HCT116 (cell line): ENCODE measurements around the gene SEPTIN11. TPM values are rescaled to one million over a fixed set of nuclear protein-coding genes. Genes with fewer than 3 reads are reported as not detected.

Experiments used
- ATAC-seq: fragments of 200-7000 bp; cut with Tn5 transposase; 2 replicates; pipeline ENCODE4 v1.9.1; 2020; ENCODE audit warnings: mild to moderate bottlenecking, moderate library complexity
- BruUV-seq: library from RNA; stranded (reverse); fragments of 400-500 nt; replicated peaks from 2 replicates; lab custom pipeline; 2021; lab: Mats Ljungman, UMichigan
- CTCF ChIA-PET: fragments of 300-600 bp; sonication (Branson Sonifier 250); formaldehyde crosslinking; loops from one replicate; lab custom pipeline; 2021; ENCODE audit warnings: antibody characterized with exemption; lab: Charles Lee
- POLR2A ChIA-PET: fragments of 300-600, 350-600 bp; sonication (Branson Sonifier 250); formaldehyde crosslinking; loops from one replicate; lab custom pipeline; 2021; ENCODE audit warnings: antibody characterized with exemption; lab: Charles Lee
- RAD21 ChIA-PET, 2 experiments: fragments of 300-600 bp; sonication (Branson Sonifier 250); formaldehyde crosslinking; loops; one replicate each; lab custom pipeline; 2023; ENCODE audit warnings: low total read pairs in 2 of 2; ENCODE audit not compliant: uncharacterized antibody in 2 of 2, unreplicated experiment in 2 of 2, low non-redundant PET in 1 of 2; lab: Charles Lee
- DNase-seq: peaks from one replicate; pipeline ENCODE4 v3.0.0-alpha.2; 2010; ENCODE audit warnings: low read depth, low spot score
- H2AFZ ChIP-seq: fragments of 200-600 bp; shearing (Covaris generic), sonication (generic); 2 replicates; pipeline ENCODE4 v1.6.1; 2017; ENCODE audit warnings: low read depth, mixed run types, mixed read lengths, antibody characterized with exemption, low read length; ENCODE audit not compliant: poor library complexity, severe bottlenecking
- H3K27ac ChIP-seq: 2 replicates; pipeline ENCODE4 v1.5.1; 2012; ENCODE audit warnings: low read depth, low read length
- H3K27me3 ChIP-seq: fragments of 200-600 bp; sonication (generic); 2 replicates; pipeline ENCODE4 v1.6.1; 2016; ENCODE audit warnings: mixed run types, low read length, mixed read lengths; ENCODE audit not compliant: insufficient read depth
- H3K36me3 ChIP-seq, 2 experiments: fragments of 200-500 bp in 1 of 2; fragments of 200-600 bp in 1 of 2; sonication (Bioruptor generic) in 1 of 2; sonication (generic) in 1 of 2; 2 replicates each; pipeline versions ENCODE4 v1.5.1 to v1.6.1; 2014 to 2016; ENCODE audit warnings: low read length in 2 of 2, inconsistent platforms in 1 of 2, mixed read lengths in 1 of 2, mixed run types in 1 of 2; ENCODE audit not compliant: insufficient read depth in 2 of 2, control insufficient read depth in 1 of 2
- H3K4me1 ChIP-seq, 2 experiments: fragments of 200-600 bp in 1 of 2; sonication (generic) in 1 of 2; 2 replicates each; pipeline versions ENCODE4 v1.5.1 to v1.6.1; 2012 to 2017; ENCODE audit warnings: low read length in 2 of 2, inconsistent platforms in 1 of 2, mild to moderate bottlenecking in 1 of 2, mixed read lengths in 1 of 2, mixed run types in 1 of 2, moderate library complexity in 1 of 2; ENCODE audit not compliant: insufficient read depth in 2 of 2, control insufficient read depth in 1 of 2
- H3K4me2 ChIP-seq: fragments of 200-600 bp; sonication (generic); 2 replicates; pipeline ENCODE4 v1.6.1; 2017; ENCODE audit warnings: mixed run types, low read length, mixed read lengths
- H3K4me3 ChIP-seq, 2 experiments: fragments of 200-600 bp in 1 of 2; sonication (generic) in 1 of 2; replicated peaks in 1 of 2; 2 replicates each; pipeline ENCODE4 v1.5.1; 2011 to 2016; ENCODE audit warnings: low read length in 2 of 2, control low read depth in 1 of 2, low read depth in 1 of 2, mild to moderate bottlenecking in 1 of 2, mixed read lengths in 1 of 2, mixed run types in 1 of 2
- H3K79me2 ChIP-seq: fragments of 200-600 bp; sonication (generic); 2 replicates; pipeline ENCODE4 v1.6.1; 2017; ENCODE audit warnings: mild to moderate bottlenecking, mixed run types, low read length, moderate library complexity, mixed read lengths; ENCODE audit not compliant: insufficient read depth
- H3K9ac ChIP-seq: fragments of 200-600 bp; sonication (generic); 2 replicates; pipeline ENCODE4 v1.6.1; 2016; ENCODE audit warnings: low read length, mixed read lengths
- H3K9me2 ChIP-seq: fragments of 200-600 bp; sonication (generic), shearing (Covaris generic); 2 replicates; pipeline ENCODE4 v1.6.1; 2017; ENCODE audit warnings: mixed run types, mild to moderate bottlenecking, moderate library complexity; ENCODE audit not compliant: insufficient read depth
- H3K9me3 ChIP-seq, 2 experiments: fragments of 200-500 bp in 1 of 2; fragments of 200-600 bp in 1 of 2; sonication (Bioruptor generic) in 1 of 2; sonication (generic) in 1 of 2; 2 replicates each; pipeline ENCODE4 v1.6.1; 2014 to 2017; ENCODE audit warnings: low read length in 2 of 2, mixed read lengths in 2 of 2, inconsistent platforms in 1 of 2, low read depth in 1 of 2, mild to moderate bottlenecking in 1 of 2, mixed run types in 1 of 2, moderate library complexity in 1 of 2; ENCODE audit not compliant: control insufficient read depth in 1 of 2, insufficient read depth in 1 of 2
- H4K20me1 ChIP-seq: fragments of 200-600 bp; sonication (generic), shearing (Covaris generic); 2 replicates; pipeline ENCODE4 v1.6.1; 2017; ENCODE audit warnings: mixed run types, mild to moderate bottlenecking, moderate library complexity; ENCODE audit not compliant: insufficient read depth
- ATF3 ChIP-seq: IDR thresholded peaks from 2 replicates; pipeline ENCODE4 v1.6.1; 2012
- EGR1 ChIP-seq: IDR thresholded peaks from 2 replicates; pipeline ENCODE4 v1.6.1; 2012; ENCODE audit warnings: low read depth
- EZH2phosphoT487 ChIP-seq: fragments of 200-600 bp; IDR thresholded peaks from 2 replicates; pipeline ENCODE4 v1.6.1; 2018; ENCODE audit warnings: antibody characterized with exemption, borderline replicate concordance
- JUND ChIP-seq: IDR thresholded peaks from 2 replicates; pipeline ENCODE4 v1.6.1; 2012
- POLR2A ChIP-seq: IDR thresholded peaks from 2 replicates; pipeline ENCODE4 v1.7.0; 2011; ENCODE audit warnings: borderline replicate concordance; ENCODE audit not compliant: insufficient read depth, insufficient read length; ENCODE audit errors: extremely low read depth
- SIN3A ChIP-seq: IDR thresholded peaks from 2 replicates; pipeline ENCODE4 v1.6.1; 2012; ENCODE audit warnings: low read depth
- SRF ChIP-seq: IDR thresholded peaks from 2 replicates; pipeline ENCODE4 v1.6.1; 2012; ENCODE audit warnings: low read depth
- TCF7L2 ChIP-seq: IDR thresholded peaks from 2 replicates; pipeline ENCODE4 v1.7.0; 2011; ENCODE audit warnings: borderline replicate concordance, inconsistent platforms; ENCODE audit not compliant: insufficient read depth, insufficient read length; ENCODE audit errors: extremely low read depth
- YY1 ChIP-seq: IDR thresholded peaks from 2 replicates; pipeline ENCODE4 v1.6.1; 2011; ENCODE audit warnings: low read length, low read depth, moderate library complexity, mild to moderate bottlenecking; ENCODE audit not compliant: insufficient replicate concordance; ENCODE audit errors: extremely low read depth
- intact Hi-C: fragments of 100-400 bp; cut with micrococcal nuclease; formaldehyde crosslinking; loops from 2 replicates; pipeline ENCODE4 v1.10.0; 2022
- total RNA-seq: library from RNA; stranded (reverse); gene quantifications from one replicate; pipeline ENCODE4 v1.2.1, GENCODE V29; 2021; ENCODE audit not compliant: unreplicated experiment
- TF ChIP-seq, protein P1 (sequence below): IDR thresholded peaks from 2 replicates; pipeline ENCODE4 v1.6.1; 2012
- TF ChIP-seq, protein P2 (sequence below), 3 experiments: fragments of 200-600 bp in 1 of 3; sonication (generic) in 1 of 3; IDR thresholded peaks in 2 of 3; conservative IDR thresholded peaks in 1 of 3; 2 replicates each; pipeline ENCODE4 v1.5.1; 2012 to 2017; ENCODE audit warnings: low read depth in 2 of 3, low read length in 2 of 3, antibody characterized with exemption in 1 of 3, borderline replicate concordance in 1 of 3, control low read depth in 1 of 3, mild to moderate bottlenecking in 1 of 3, mixed read lengths in 1 of 3, mixed run types in 1 of 3, moderate library complexity in 1 of 3; ENCODE audit not compliant: insufficient read depth in 1 of 3

SEPTIN11 gene
- total RNA-seq, 1 experiment from 2014 or later = 94.4 TPM

DNA sequence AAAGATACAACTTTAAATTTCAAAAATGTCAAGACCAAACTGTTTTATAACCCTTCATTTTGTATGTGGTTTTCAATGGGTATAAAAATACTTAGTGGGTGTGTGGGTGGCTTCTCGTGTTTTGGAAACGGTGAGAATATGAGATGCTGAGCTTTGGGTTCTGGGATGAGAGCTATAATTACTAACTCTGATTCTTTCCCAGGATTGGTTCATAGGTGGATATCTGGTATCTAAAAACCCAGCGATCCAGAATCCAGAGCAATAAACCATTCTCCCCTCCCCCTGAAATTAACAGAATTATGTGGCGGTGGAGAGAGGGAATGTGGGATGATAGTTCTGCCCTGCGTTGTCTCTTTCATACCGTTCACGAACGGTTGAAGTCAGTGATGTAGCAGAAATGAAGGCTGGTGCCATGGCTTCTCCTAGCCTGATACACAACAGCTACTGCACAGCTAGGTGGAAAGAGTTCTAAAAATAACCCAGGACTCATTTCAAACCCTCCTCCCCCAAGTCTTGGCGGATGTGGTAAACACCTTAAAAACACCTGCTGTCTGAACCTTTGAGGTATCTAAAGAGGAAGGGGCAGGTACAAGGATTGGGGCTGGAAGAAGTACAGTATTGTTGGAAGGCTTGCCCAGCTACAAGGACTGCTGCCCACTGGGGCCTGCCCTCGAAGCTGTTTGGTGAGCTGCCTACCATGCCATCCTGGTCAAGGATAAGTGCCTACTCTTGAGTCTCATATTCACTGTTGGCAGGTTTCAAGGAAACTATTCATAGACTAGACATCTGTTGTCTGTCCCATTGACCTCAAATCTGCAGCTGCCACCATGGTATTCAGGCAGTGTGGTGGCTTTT is 44.5 kb downstream of the SEPTIN11 start:
- TF ChIP-seq JUND = no peak
- TF ChIP-seq EZH2phosphoT487 = no peak
- no peak for TF ChIP-seq ATF3
- TF ChIP-seq EGR1 = no peak
- TF ChIP-seq, protein P1, sequence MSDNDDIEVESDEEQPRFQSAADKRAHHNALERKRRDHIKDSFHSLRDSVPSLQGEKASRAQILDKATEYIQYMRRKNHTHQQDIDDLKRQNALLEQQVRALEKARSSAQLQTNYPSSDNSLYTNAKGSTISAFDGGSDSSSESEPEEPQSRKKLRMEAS = no peak
- TF ChIP-seq, protein P2, sequence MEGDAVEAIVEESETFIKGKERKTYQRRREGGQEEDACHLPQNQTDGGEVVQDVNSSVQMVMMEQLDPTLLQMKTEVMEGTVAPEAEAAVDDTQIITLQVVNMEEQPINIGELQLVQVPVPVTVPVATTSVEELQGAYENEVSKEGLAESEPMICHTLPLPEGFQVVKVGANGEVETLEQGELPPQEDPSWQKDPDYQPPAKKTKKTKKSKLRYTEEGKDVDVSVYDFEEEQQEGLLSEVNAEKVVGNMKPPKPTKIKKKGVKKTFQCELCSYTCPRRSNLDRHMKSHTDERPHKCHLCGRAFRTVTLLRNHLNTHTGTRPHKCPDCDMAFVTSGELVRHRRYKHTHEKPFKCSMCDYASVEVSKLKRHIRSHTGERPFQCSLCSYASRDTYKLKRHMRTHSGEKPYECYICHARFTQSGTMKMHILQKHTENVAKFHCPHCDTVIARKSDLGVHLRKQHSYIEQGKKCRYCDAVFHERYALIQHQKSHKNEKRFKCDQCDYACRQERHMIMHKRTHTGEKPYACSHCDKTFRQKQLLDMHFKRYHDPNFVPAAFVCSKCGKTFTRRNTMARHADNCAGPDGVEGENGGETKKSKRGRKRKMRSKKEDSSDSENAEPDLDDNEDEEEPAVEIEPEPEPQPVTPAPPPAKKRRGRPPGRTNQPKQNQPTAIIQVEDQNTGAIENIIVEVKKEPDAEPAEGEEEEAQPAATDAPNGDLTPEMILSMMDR (IDR thresholded peaks at IDR 0.05 in 2 of 3, conservative IDR thresholded peaks at IDR 0.05 in 1 of 3; ENCODE audit: borderline replicate concordance in 1 of 3, insufficient read depth in 1 of 3, low read depth in 2 of 3, low read length in 2 of 3) = no peak
- no peak for TF ChIP-seq TCF7L2
- no peak for TF ChIP-seq POLR2A
- no peak for TF ChIP-seq YY1
- no peak for TF ChIP-seq SIN3A
- TF ChIP-seq SRF = no peak
- RAD21 ChIA-PET = no interaction called here

More for the DNA sequence above, 44.5 kb downstream of the SEPTIN11 start:
- Histone ChIP-seq H3K9me2 (no peaks in the 10 kb centered on the region), H3K36me3 (peaks cover 3 to 4% of the 10 kb centered on the region in 2 experiments; a peak in 1 of 4 replicates), H3K27me3 (no peaks in the 10 kb centered on the region), H3K27ac (no peak overlapping the region), H3K79me2 (peaks cover 22% of the 10 kb centered on the region), H2AFZ (no peak overlapping the region), H3K9ac (no peak overlapping the region), H3K4me1 (no peaks in the 10 kb centered on the region), H3K9me3 (no peaks in the 10 kb centered on the region), H4K20me1 (no peaks in the 10 kb centered on the region), H3K4me3 (no peak overlapping the region), H3K4me2 (no peak overlapping the region)
- no TSS peak for BruUV-seq
- intact Hi-C loops = no loop called here
- no peak for ATAC-seq
- CTCF ChIA-PET = interaction anchor here (1.0 to 1.1 kb wide), 2 partner anchors 13 to 209 kb away, joined by 3 to 4 read pairs; no protein-coding TSS in a partner anchor
- DNase-seq = no peak
- POLR2A ChIA-PET = no interaction called here
